Nephron (organoid): ENCODE data around the gene PGGHG.
"Not testable (repeated sequence)": the region's sequence is repeated elsewhere in the genome, so short reads cannot be mapped to it uniquely, and the experiment has no call there.

ENCODE experiments used
- H3K27ac Mint-ChIP-seq, 3 experiments: 2 replicates each; pipeline ENCODE4 v1.8.0; 2020; ENCODE audit warnings: mixed read lengths in 3 of 3, mild to moderate bottlenecking in 2 of 3, moderate library complexity in 1 of 3
- H3K27me3 Mint-ChIP-seq: 2 replicates; pipeline ENCODE4 v1.8.0; 2021; ENCODE audit warnings: low read depth, mild to moderate bottlenecking, moderate library complexity, mixed read lengths
- H3K36me3 Mint-ChIP-seq: 2 replicates; pipeline ENCODE4 v1.8.0; 2020; ENCODE audit warnings: low read depth, mixed read lengths
- H3K4me1 Mint-ChIP-seq: 2 replicates; pipeline ENCODE4 v1.8.0; 2020; ENCODE audit warnings: mixed read lengths
- H3K4me3 Mint-ChIP-seq, 3 experiments: 2 replicates each; pipeline ENCODE4 v1.8.0; 2020; ENCODE audit warnings: mild to moderate bottlenecking in 3 of 3, mixed read lengths in 3 of 3, moderate library complexity in 2 of 3
- H3K9me3 Mint-ChIP-seq: 2 replicates; pipeline ENCODE4 v1.8.0; 2020; ENCODE audit warnings: mixed read lengths
- TF ChIP-seq, protein P1 (sequence below), 3 experiments: fragments of 200-600 bp; sonication (generic); IDR thresholded peaks; one replicate each; pipeline ENCODE4 v1.5.0; 2021; ENCODE audit warnings: antibody characterized with exemption in 3 of 3; ENCODE audit not compliant: unreplicated experiment in 3 of 3

The PGGHG gene

DNA sequence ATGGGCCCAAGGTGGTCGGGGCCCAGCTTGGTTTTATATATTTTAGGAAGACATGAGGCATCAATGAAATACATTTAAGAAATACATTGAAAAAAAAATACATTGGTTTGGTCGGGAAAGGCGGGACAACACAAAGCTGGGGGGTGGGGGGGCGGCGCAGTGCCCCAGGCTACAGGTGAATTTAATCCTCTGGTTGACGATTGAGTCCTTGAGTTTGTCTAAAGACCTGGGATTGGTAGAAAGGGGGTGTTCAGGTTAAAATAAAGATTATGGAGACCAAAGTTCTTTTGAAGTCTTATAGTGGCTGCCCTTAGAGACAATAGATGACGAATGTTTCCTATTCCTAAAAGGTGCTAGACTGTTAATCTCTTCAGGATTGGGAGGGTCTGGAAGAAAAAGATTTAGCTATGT, 28.0 kb downstream of the PGGHG start:
- peak overlapping the region; percentile 70 to 88 (median 75) for H3K27ac Mint-ChIP-seq
- TF ChIP-seq, protein P1, sequence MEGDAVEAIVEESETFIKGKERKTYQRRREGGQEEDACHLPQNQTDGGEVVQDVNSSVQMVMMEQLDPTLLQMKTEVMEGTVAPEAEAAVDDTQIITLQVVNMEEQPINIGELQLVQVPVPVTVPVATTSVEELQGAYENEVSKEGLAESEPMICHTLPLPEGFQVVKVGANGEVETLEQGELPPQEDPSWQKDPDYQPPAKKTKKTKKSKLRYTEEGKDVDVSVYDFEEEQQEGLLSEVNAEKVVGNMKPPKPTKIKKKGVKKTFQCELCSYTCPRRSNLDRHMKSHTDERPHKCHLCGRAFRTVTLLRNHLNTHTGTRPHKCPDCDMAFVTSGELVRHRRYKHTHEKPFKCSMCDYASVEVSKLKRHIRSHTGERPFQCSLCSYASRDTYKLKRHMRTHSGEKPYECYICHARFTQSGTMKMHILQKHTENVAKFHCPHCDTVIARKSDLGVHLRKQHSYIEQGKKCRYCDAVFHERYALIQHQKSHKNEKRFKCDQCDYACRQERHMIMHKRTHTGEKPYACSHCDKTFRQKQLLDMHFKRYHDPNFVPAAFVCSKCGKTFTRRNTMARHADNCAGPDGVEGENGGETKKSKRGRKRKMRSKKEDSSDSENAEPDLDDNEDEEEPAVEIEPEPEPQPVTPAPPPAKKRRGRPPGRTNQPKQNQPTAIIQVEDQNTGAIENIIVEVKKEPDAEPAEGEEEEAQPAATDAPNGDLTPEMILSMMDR (IDR thresholded peaks at IDR 0.05; ENCODE audit: unreplicated experiment in 3 of 3), result no peak
- H3K9me3 Mint-ChIP-seq, result no peaks in the 10 kb centered on the region
- no peaks in the 10 kb centered on the region for H3K36me3 Mint-ChIP-seq
- H3K4me3 Mint-ChIP-seq, result peak overlapping the region; percentile 75 to 80 (median 78)
- peaks cover 52% of the 10 kb centered on the region for H3K4me1 Mint-ChIP-seq
- peaks cover 23% of the 10 kb centered on the region for H3K27me3 Mint-ChIP-seq

DNA sequence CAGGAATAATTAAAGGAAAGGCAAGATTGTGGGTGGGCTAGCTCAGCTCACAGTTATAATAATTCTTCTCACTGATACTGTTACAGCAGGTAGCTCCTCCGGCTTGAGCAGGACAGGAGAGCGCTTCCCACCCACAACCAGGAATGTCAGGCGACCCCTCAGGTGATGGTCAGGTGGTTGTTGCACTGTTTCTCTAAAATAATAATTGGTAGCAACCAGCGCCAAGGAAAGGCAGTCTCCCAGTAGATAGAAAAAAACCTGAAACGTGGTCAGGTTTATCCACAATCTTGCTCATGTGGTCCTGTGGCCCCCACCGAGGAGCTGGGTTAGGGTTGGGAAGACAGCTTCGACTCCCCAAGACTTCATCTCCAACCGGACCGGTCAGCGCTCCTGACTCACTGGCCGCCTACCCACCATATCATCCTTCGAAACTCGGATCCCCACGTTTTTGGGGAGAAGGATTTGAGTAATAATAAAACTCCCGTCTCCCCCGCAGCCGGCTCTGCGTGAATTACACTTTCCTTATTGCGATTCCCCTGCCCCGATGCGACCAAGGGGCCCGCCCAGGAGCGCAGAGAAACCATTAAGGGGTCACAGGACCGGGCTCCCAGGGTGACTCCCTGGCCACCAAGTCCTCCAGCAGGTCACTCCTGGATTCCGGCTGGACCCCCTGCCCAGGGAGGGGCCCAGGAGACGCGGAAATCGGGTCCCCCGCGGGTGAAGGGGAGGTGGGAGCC, 28.9 kb downstream of the PGGHG start:
- Mint-ChIP-seq H3K4me1 (peaks cover 44% of the 10 kb centered on the region), H3K4me3 (peak overlapping the region; percentile 75 to 80 (median 78)), H3K27me3 (peaks cover 20% of the 10 kb centered on the region), H3K27ac (peak overlapping the region; percentile 70 to 88 (median 75))
- H3K9me3 Mint-ChIP-seq, H3K36me3 Mint-ChIP-seq: not testable (repeated sequence)

DNA sequence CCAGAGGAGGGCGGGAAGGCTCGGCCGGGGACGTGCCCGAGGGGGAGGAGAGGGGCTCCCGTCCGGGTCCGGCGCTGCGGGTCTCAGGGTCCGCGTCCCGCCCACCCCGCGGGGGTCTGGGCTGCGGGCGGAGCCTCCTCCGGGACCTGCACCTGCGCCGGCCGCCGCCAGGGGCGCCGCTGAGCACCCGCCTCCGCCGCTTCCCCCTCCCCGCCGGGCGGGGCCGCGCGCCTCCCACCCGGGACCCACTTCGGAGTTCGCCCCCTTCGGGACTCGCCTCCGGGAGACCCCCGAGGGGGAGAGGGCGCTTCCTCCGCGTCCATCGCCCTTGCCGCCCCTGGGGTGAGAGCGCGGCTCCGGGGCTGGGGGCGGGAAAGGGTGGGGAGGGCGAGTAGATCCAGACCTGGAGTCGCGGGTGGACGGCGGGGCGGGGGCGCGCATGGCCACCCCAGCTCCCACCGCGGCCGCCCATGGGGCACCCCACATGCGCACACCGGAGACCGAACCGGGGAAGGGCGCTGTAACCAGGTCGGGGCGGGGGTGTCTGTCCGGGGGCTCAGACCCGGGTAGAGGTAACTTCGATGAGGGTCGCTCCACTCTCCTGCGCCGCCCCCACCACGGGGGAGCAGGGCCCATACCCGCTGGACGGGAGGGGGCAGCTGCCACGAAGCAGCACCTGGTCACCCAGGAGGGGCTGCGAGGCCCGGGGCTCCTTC, 29.6 kb downstream of the PGGHG start:
- not testable (repeated sequence) for H3K4me3 Mint-ChIP-seq, H3K27ac Mint-ChIP-seq, H3K9me3 Mint-ChIP-seq, H3K36me3 Mint-ChIP-seq
- Mint-ChIP-seq H3K4me1 (peaks cover 37% of the 10 kb centered on the region), H3K27me3 (peaks cover 20% of the 10 kb centered on the region)

DNA sequence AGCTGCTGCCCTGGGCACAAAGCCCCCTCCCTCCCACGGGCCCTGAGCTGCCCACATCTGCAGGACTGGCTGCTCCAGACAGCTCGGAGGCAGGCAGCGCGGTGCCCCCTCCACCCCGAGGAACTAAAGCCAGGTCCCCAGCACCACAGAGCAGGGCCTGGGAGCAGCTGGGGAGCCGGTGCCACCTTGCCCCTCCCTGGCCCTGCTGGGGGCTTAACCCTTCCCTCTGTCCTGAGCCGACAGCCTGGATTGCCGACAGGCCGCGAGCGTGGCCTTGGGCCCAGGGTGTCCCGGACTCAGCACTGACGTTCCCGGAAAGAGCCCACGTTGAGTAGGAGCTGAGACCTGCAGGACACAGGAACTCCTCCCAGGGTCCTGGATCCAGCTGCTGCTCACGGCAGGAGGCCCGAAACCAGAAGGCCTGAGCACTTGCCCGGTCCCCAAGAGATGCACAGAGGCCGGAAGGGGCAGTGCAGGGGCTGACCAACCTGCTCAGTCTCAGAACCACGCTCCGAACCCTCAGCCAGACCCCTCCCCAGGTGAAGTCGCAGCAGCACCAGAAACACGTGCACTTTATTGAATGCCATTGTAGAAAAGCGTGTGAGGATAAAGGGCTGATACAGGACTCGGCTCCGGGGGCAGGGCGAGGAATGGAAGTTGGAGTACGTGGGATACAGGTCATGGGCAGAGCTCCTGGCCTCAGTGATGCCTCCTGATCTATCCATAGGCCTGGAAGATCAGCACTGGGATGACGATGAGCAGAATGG, 30.4 kb downstream of the PGGHG start:
- peaks cover 16% of the 10 kb centered on the region for H3K27me3 Mint-ChIP-seq
- H3K27ac Mint-ChIP-seq, result peak overlapping the region; percentile 94 to 99 (median 99)
- not testable (repeated sequence) for H3K9me3 Mint-ChIP-seq

DNA sequence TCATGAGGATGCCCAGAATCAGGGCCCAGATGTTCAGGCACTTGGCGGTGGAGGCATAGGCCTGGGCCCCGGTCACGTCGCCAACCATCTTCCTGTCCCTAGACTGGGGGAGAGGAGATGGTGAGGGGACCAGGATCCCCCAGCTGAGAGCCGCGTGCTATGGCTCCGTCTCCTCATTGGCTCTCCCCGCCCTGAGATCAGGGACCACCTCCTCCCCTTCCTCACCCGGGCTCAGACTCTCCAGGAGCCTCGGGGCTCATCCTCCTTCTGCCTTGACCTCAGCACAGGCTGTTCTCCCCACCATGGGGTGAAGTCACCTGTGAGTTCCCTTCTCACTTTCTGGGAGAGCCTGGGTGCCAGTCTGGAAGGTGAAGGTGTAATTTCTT, 31.0 kb downstream of the PGGHG start:
- Mint-ChIP-seq H3K4me3 (peak overlapping the region; percentile 92 to 94 (median 93)), H3K27me3 (peaks cover 13% of the 10 kb centered on the region), H3K4me1 (peaks cover 36% of the 10 kb centered on the region), H3K27ac (peak overlapping the region; percentile 94 to 99 (median 99))
- H3K9me3 Mint-ChIP-seq, H3K36me3 Mint-ChIP-seq: not testable (repeated sequence)

More for the DNA sequence above, 30.4 kb downstream of the PGGHG start:
- peaks cover 34% of the 10 kb centered on the region for H3K4me1 Mint-ChIP-seq
- H3K36me3 Mint-ChIP-seq, result not testable (repeated sequence)
- peak overlapping the region; percentile 92 to 94 (median 93) for H3K4me3 Mint-ChIP-seq

DNA sequence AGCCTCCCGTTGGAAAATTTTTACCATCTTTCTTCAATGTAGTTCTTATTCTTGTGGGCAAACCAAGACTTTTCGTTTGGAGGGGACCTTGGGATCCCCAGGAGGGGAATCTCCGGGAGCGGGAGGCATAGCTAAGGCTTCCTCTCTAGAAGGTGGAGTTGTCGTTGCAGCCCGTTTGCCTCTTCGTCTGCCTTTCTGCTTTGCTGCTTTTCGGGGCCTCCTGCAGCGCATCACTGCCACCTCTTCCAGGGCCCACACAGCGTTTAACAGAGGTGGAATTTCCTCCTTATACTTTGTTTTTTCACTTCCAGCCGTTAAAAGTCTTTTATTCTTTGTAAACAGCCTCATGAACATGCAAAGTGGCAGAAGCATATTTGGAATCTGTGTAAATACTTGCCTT, 35.2 kb downstream of the PGGHG start:
- H3K27ac Mint-ChIP-seq, result peak overlapping the region; percentile 96 to 98 (median 97)
- TF ChIP-seq, protein P1 (IDR thresholded peaks at IDR 0.05; ENCODE audit: unreplicated experiment in 3 of 3), result no peak
- H3K27me3 Mint-ChIP-seq, result no peaks in the 10 kb centered on the region
- H3K4me1 Mint-ChIP-seq, result peaks cover 50% of the 10 kb centered on the region
- peak overlapping the region; percentile 22 to 62 (median 43) for H3K4me3 Mint-ChIP-seq
- H3K36me3 Mint-ChIP-seq, result no peaks in the 10 kb centered on the region
- H3K9me3 Mint-ChIP-seq, result no peaks in the 10 kb centered on the region

DNA sequence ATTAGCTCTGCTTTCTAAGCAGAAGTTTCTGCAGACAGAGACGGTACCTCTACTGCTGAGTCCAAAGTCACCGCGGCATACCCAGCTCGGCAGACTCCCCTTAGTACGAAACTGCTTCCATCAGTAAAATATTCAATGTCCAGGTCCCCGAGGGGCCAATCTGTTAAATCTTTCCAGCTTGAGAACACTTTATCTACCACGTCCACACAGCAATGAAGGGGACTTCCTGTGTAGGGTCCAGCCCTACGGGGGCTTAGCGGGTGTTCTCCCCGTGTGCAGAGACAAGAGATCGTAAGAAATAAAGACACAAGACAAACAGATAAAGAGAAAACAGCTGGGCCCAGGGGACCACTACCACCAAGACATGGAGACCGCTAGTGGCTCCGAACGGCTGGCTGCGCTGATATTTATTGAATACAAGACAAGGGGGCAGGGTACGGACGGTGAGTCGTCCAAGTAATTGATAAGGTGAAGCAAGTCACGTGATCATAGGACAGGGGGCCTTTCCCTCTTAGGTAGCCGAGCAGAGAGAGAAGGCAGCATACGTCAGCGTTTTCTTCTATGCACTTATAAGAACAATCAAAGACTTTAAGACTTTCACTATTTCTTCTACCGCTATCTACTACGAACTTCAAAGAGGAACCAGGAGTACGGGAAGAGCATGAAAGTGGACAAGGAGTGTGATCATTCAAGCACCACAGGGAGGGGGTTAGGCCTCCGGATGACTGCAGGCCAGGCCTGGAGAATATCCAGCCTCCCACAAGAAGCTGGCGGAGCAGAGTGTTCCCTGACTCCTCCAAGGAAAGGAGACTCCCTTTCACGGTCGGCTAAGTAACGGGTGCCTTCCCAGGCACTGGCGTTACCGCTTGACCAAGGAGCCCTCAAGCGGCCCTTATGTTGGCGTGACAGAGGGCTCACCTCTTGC, 35.9 kb downstream of the PGGHG start:
- H3K36me3 Mint-ChIP-seq, H3K9me3 Mint-ChIP-seq, H3K27me3 Mint-ChIP-seq: not testable (repeated sequence)
- peak overlapping the region; percentile 22 to 62 (median 43) for H3K4me3 Mint-ChIP-seq
- peaks cover 53% of the 10 kb centered on the region for H3K4me1 Mint-ChIP-seq
- H3K27ac Mint-ChIP-seq, result peak overlapping the region; percentile 96 to 98 (median 97)
